ENCODE data around the gene YPEL3.

GRCh38 chr16:30051518-30051917, 44.5 kb downstream of the YPEL3 start:
- TF ChIP-seq RBBP5 (IDR thresholded peaks at IDR 0.05; ENCODE audit: borderline replicate concordance, low read depth, low read length) (no peak), CTCF (IDR thresholded peaks at IDR 0.05; ENCODE audit: control extremely low read depth in 1 of 3, insufficient read depth in 1 of 3, low read depth in 1 of 3, low read length in 3 of 3) (no peak), POLR2A (IDR thresholded peaks at IDR 0.05; ENCODE audit: control extremely low read depth in 1 of 2, low read depth in 2 of 2, low read length in 2 of 2) (no peak), SIN3A (conservative IDR thresholded peaks at IDR 0.05 in 1 of 2, IDR thresholded peaks at IDR 0.05 in 1 of 2; ENCODE audit: low read depth in 1 of 2, low read length in 2 of 2) (no peak), EZH2 (IDR thresholded peaks at IDR 0.05; ENCODE audit: low read depth, low read length, severe bottlenecking) (no peak), MAFK (IDR thresholded peaks at IDR 0.05; ENCODE audit: low read depth, low read length) (no peak), BACH1 (IDR thresholded peaks at IDR 0.05; ENCODE audit: low read length) (no peak), E2F6 (IDR thresholded peaks at IDR 0.05) (no peak)
